ENCODE results near the gene TEX264.

Gene TEX264

DNA sequence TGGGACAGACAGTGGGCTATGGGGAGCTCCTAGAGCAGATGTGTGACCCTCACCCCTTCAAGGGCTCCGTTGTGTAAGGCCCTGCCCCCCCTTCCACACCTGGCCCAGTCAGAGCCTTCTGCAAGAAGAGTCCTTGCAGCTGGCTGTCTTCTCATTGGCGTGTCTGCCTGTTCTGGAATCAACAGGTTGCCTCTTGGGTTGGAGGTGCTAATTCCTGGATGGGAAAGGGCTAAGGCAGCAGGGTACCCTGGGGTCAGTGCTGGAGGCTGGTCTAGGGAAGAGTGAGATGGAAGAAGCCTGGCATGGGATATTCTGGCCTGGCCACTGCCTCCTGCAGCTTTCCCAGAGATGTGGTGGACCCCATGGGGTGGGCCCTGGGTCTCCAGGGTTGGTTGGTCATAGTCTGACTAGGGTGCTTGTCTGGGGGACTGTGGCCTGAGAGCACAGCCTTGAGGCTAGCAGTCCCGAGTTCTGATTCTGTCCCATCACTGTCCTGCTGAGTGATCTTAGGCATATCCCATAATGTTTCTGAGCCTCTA is 5.1 kb downstream of the TEX264 start:
- Histone ChIP-seq H3K27ac (ENCODE audit: low read depth, low read length) (no peak overlapping the region), H3K9me3 (ENCODE audit: insufficient read depth, low read depth, low read length) (no peaks in the 10 kb centered on the region), H3K27me3 (ENCODE audit: insufficient read depth, low read length) (peaks cover 9% of the 10 kb centered on the region; the same call in 1 of the 2 replicates), H3K4me1 (ENCODE audit: insufficient read depth, low read length) (peaks cover 9% of the 10 kb centered on the region), H3K4me3 (ENCODE audit: low read length) (no peak overlapping the region), H3K9ac (ENCODE audit: low read depth, low read length) (no peak overlapping the region), H3K36me3 (ENCODE audit: insufficient read depth, low read length) (no peaks in the 10 kb centered on the region)
- WGBS = 90% methylated on average over 3 of the region's 3 CpGs

DNA sequence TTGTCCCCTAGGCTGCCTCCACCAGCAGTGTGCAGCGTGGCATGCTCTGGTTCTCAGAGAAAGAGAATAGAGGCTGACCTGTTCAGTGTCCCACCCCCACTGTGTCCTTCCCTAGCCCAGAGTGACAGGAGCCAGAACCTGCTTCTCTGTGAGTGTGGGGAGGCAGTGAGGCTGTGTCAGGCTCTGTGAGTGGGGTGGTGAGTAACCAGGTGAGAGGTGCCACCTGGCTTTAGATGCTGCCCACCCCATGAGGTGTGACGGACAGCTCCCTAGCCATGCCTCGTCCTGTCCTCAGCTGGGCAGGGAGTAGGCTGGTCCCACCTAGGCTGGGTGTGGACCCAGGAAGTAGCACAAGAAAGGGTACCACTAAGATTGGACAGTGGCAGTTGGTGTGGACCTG is 6.3 kb downstream of the TEX264 start:
- WGBS = 92% methylated on average over 3 of the region's 3 CpGs
- Histone ChIP-seq H3K9me3 (ENCODE audit: insufficient read depth, low read depth, low read length) (no peaks in the 10 kb centered on the region), H3K27ac (ENCODE audit: low read depth, low read length) (no peak overlapping the region), H3K4me3 (ENCODE audit: low read length) (no peak overlapping the region), H3K9ac (ENCODE audit: low read depth, low read length) (no peak overlapping the region), H3K27me3 (ENCODE audit: insufficient read depth, low read length) (peaks cover 4% of the 10 kb centered on the region; the same call in 1 of the 2 replicates), H3K4me1 (ENCODE audit: insufficient read depth, low read length) (peaks cover 8% of the 10 kb centered on the region), H3K36me3 (ENCODE audit: insufficient read depth, low read length) (no peaks in the 10 kb centered on the region)

DNA sequence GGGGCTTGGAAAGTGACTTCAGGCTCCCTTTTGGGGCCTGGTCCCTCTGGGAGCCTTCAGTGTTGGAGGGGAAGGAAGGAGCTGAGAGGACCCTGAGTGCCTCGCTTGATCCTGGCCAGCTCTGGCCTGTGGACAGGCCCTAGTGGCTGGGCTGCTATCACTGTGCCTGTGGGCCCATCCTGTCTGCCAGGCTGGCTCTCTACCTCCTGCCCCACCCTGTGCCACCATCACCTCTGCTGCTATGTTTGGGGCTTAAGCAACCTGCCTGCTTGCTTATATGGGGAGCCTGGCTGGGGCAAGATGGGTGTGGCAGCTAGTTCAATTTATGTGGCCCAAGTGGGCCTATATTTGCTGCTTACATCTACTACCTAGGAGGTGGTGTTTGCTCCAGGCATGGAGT is 7.1 kb downstream of the TEX264 start:
- H3K9ac ChIP-seq (ENCODE audit: low read depth, low read length) = no peak overlapping the region
- no peaks in the 10 kb centered on the region for H3K27me3 ChIP-seq (ENCODE audit: insufficient read depth, low read length)
- H3K27ac ChIP-seq (ENCODE audit: low read depth, low read length) = no peak overlapping the region
- H3K4me3 ChIP-seq (ENCODE audit: low read length) = no peak overlapping the region
- no peaks in the 10 kb centered on the region for H3K36me3 ChIP-seq (ENCODE audit: insufficient read depth, low read length)
- H3K9me3 ChIP-seq (ENCODE audit: insufficient read depth, low read depth, low read length) = no peaks in the 10 kb centered on the region
- 96% methylated on average over 1 of the region's 1 CpG for WGBS
- peaks cover 7% of the 10 kb centered on the region for H3K4me1 ChIP-seq (ENCODE audit: insufficient read depth, low read length)

DNA sequence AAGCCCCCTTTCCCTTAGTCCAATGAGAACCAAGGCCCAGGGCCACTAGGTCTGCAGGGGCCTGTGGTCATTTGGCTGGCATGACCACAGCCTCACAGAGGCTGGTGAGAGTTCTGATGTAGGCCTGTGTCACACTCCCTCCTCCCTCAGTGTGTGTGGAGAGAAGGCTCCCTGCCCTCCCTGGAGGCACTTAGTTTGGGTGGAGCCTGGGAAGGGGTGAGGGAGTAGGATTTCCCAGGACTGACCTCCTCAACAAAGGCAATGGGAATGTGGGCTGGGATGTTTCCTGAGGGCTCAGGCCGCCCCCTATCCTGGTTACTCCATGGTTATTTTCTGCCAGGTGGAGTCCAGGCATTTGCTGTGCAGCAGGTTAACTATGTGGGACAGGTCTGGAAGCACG is 7.6 kb downstream of the TEX264 start:
- no peaks in the 10 kb centered on the region for H3K36me3 ChIP-seq (ENCODE audit: insufficient read depth, low read length)
- no peaks in the 10 kb centered on the region for H3K9me3 ChIP-seq (ENCODE audit: insufficient read depth, low read depth, low read length)
- H3K4me3 ChIP-seq (ENCODE audit: low read length) = no peak overlapping the region
- no peak overlapping the region for H3K9ac ChIP-seq (ENCODE audit: low read depth, low read length)
- no peak overlapping the region for H3K27ac ChIP-seq (ENCODE audit: low read depth, low read length)
- 79% methylated on average over 2 of the region's 2 CpGs for WGBS
- H3K4me1 ChIP-seq (ENCODE audit: insufficient read depth, low read length) = peaks cover 4% of the 10 kb centered on the region
- H3K27me3 ChIP-seq (ENCODE audit: insufficient read depth, low read length) = no peaks in the 10 kb centered on the region

DNA sequence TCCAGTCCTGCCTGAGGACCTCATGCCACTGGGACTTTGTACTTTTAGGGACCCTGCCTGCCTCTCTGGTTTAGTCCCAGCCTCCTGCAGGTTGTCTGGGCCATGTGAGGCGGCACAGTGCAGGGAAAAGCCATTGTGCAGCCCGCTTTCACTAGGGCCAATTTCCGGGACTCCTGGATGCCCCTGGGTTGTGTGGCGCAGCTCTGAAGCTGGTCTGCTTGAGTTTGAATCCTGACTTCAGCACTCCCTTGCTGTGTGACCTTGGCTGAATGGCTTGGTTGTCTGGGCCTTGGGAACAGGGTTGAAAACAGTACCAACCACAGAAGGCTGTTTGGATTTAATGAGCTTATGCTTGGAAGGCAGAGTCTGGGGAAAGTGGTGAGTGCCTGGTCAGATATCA is 8.3 kb downstream of the TEX264 start:
- Histone ChIP-seq H3K9ac (ENCODE audit: low read depth, low read length) (no peak overlapping the region), H3K9me3 (ENCODE audit: insufficient read depth, low read depth, low read length) (no peaks in the 10 kb centered on the region), H3K27ac (ENCODE audit: low read depth, low read length) (no peak overlapping the region), H3K27me3 (ENCODE audit: insufficient read depth, low read length) (no peaks in the 10 kb centered on the region), H3K36me3 (ENCODE audit: insufficient read depth, low read length) (no peaks in the 10 kb centered on the region), H3K4me1 (ENCODE audit: insufficient read depth, low read length) (peaks cover 4% of the 10 kb centered on the region), H3K4me3 (ENCODE audit: low read length) (no peak overlapping the region)
- WGBS = 90% methylated on average over 4 of the region's 4 CpGs

DNA sequence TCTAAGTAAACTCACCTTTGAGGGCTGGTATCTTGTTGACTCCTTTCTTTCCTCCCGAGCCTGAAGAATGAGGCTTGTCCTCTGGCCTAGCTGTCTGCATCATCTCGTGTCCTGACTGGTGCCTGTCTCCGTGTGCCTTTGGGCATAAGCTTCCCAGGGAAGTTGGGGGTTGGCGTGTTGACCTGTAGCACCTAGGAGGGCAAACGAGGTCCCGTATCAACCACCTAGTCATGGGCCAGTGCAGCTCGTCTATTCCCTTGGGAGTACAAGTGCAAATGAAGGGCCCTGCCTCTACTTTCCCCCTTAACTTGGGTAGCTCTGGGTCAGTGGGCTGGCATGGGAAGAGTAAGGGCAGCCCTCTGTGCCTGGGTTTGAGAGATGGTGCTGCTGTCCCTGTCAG is 8.7 kb downstream of the TEX264 start:
- Histone ChIP-seq H3K4me3 (ENCODE audit: low read length) (no peak overlapping the region), H3K27me3 (ENCODE audit: insufficient read depth, low read length) (no peaks in the 10 kb centered on the region), H3K9ac (ENCODE audit: low read depth, low read length) (no peak overlapping the region), H3K9me3 (ENCODE audit: insufficient read depth, low read depth, low read length) (no peaks in the 10 kb centered on the region), H3K36me3 (ENCODE audit: insufficient read depth, low read length) (no peaks in the 10 kb centered on the region), H3K4me1 (ENCODE audit: insufficient read depth, low read length) (peaks cover 4% of the 10 kb centered on the region), H3K27ac (ENCODE audit: low read depth, low read length) (no peak overlapping the region)
- WGBS = 90% methylated on average over 7 of the region's 7 CpGs

DNA sequence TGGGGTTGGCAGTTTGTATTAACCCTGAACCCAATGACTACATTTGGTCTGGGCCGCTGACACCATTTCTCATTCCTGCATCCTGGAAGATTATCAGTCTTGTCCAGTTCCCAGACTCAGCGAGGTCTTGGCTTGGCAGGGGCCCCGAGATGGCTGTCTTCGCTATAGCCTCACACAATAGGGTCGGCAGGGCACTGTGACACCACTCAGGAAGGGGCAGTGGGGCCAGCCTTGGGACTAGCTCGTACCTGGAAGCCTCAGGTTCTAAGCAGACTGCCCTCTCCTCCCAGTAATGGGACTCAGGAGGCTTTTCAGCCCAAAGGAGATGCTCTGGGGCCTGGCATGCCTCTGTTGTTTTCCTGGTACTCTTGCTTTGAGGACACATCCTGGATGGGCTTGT is 9.1 kb downstream of the TEX264 start:
- 91% methylated on average over 6 of the region's 6 CpGs for WGBS
- H3K4me3 ChIP-seq (ENCODE audit: low read length) = no peak overlapping the region
- H3K9me3 ChIP-seq (ENCODE audit: insufficient read depth, low read depth, low read length) = no peaks in the 10 kb centered on the region
- no peaks in the 10 kb centered on the region for H3K27me3 ChIP-seq (ENCODE audit: insufficient read depth, low read length)
- H3K27ac ChIP-seq (ENCODE audit: low read depth, low read length) = no peak overlapping the region
- peaks cover 4% of the 10 kb centered on the region for H3K4me1 ChIP-seq (ENCODE audit: insufficient read depth, low read length)
- H3K9ac ChIP-seq (ENCODE audit: low read depth, low read length) = no peak overlapping the region
- no peaks in the 10 kb centered on the region for H3K36me3 ChIP-seq (ENCODE audit: insufficient read depth, low read length)

DNA sequence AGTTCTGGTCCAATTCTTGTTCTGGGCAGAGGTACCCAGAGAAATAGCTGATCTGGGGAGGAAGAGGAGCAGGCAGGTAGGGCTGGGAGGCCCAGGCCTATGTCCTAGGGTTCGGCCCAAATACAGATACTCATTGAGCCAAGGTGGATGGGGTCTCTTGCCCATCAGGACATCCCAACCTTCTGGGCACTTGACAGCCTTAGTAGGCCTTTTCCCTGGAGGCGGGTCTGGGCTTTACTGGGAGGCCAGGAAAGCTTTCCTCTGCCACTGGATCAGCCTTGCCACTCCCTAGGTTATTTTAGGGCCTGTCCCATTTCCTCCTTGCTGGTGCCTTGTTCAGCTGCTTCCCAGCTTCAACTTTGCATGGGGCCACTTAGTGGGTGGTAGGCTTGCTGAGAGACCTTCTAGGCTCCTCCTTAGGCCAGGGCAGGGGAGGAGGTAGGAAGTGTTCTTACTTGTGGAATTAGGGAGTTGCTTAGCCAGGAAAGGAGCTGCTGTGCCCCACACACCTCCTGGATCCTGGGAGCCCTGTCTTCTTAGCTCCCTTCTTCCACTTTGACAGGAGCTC is 9.7 kb downstream of the TEX264 start:
- no peaks in the 10 kb centered on the region for H3K36me3 ChIP-seq (ENCODE audit: insufficient read depth, low read length)
- H3K9ac ChIP-seq (ENCODE audit: low read depth, low read length) = no peak overlapping the region
- H3K4me3 ChIP-seq (ENCODE audit: low read length) = no peak overlapping the region
- 86% methylated on average over 2 of the region's 2 CpGs for WGBS
- no peak overlapping the region for H3K27ac ChIP-seq (ENCODE audit: low read depth, low read length)
- H3K4me1 ChIP-seq (ENCODE audit: insufficient read depth, low read length) = peaks cover 4% of the 10 kb centered on the region
- no peaks in the 10 kb centered on the region for H3K9me3 ChIP-seq (ENCODE audit: insufficient read depth, low read depth, low read length)
- H3K27me3 ChIP-seq (ENCODE audit: insufficient read depth, low read length) = no peaks in the 10 kb centered on the region

DNA sequence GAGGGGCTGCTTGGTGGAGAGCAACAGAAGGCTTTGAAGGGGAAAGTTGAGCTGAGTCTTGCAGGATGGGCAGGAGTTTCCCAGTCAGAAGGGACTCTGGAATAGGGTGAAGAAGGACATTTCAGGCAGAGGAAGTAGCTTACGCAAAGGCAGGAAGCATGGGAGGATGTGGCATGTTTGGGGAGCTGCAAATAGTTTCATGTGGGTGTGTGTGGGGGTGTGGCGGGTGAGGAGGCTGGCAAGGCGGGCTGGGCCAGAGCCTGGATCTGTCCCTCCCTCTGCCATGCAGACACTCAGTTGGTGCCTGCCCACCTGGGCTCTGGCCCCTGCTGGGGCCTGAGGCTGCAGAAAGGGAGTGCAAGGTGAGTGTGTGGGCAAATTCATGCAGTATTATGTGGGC is 10.4 kb downstream of the TEX264 start:
- Histone ChIP-seq H3K9me3 (ENCODE audit: insufficient read depth, low read depth, low read length) (no peaks in the 10 kb centered on the region), H3K36me3 (ENCODE audit: insufficient read depth, low read length) (no peaks in the 10 kb centered on the region), H3K4me3 (ENCODE audit: low read length) (no peak overlapping the region), H3K27ac (ENCODE audit: low read depth, low read length) (no peak overlapping the region), H3K9ac (ENCODE audit: low read depth, low read length) (no peak overlapping the region), H3K27me3 (ENCODE audit: insufficient read depth, low read length) (no peaks in the 10 kb centered on the region), H3K4me1 (ENCODE audit: insufficient read depth, low read length) (peaks cover 4% of the 10 kb centered on the region)
- 90% methylated on average over 3 of the region's 3 CpGs for WGBS

DNA sequence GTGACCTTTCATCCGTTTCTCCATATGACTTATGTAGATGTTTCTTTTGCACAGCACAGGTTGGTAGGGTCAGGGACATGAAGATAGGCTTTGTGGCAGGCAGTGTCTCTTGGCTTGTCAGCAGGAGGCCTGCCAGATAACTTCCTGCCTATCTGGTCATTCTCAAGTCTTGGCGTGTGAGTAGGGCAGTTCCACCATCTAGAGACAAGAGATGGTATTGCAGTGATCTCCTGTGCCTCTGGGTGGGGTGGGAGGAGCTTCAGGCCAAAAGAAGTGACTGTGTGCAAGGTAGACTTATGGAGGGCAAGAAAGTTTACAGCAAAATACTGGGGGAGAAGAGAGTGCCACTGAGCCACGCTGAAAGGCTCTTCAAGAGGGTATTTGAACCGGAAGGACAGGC is 11.0 kb downstream of the TEX264 start:
- peaks cover 4% of the 10 kb centered on the region for H3K4me1 ChIP-seq (ENCODE audit: insufficient read depth, low read length)
- no peak overlapping the region for H3K9ac ChIP-seq (ENCODE audit: low read depth, low read length)
- H3K9me3 ChIP-seq (ENCODE audit: insufficient read depth, low read depth, low read length) = no peaks in the 10 kb centered on the region
- H3K4me3 ChIP-seq (ENCODE audit: low read length) = no peak overlapping the region
- H3K36me3 ChIP-seq (ENCODE audit: insufficient read depth, low read length) = no peaks in the 10 kb centered on the region
- H3K27me3 ChIP-seq (ENCODE audit: insufficient read depth, low read length) = no peaks in the 10 kb centered on the region
- 18% methylated on average over 4 of the region's 4 CpGs for WGBS
- no peak overlapping the region for H3K27ac ChIP-seq (ENCODE audit: low read depth, low read length)

DNA sequence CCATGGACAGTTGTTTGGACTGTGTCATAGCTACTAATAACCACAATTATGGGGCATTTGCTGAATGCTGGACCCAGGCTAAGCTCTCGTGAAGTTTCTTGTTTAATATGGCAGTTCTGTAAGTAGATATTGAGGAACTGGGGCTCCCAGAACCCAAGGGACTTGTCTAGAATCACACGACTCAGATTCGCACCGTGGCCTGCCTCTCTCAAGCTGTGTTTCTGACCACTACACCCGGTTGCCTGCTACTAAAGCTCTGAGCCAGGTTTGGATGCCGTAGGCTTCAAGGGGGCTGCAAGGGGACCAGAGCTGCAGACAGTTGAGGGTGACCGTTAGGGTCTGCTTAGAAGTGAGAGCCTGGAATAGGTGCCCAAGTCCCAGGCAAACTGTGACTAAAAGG is 11.5 kb downstream of the TEX264 start:
- no peaks in the 10 kb centered on the region for H3K27me3 ChIP-seq (ENCODE audit: insufficient read depth, low read length)
- H3K36me3 ChIP-seq (ENCODE audit: insufficient read depth, low read length) = no peaks in the 10 kb centered on the region
- H3K9me3 ChIP-seq (ENCODE audit: insufficient read depth, low read depth, low read length) = no peaks in the 10 kb centered on the region
- 83% methylated on average over 7 of the region's 7 CpGs for WGBS
- H3K9ac ChIP-seq (ENCODE audit: low read depth, low read length) = no peak overlapping the region
- H3K27ac ChIP-seq (ENCODE audit: low read depth, low read length) = no peak overlapping the region
- H3K4me1 ChIP-seq (ENCODE audit: insufficient read depth, low read length) = peaks cover 4% of the 10 kb centered on the region
- H3K4me3 ChIP-seq (ENCODE audit: low read length) = no peak overlapping the region

DNA sequence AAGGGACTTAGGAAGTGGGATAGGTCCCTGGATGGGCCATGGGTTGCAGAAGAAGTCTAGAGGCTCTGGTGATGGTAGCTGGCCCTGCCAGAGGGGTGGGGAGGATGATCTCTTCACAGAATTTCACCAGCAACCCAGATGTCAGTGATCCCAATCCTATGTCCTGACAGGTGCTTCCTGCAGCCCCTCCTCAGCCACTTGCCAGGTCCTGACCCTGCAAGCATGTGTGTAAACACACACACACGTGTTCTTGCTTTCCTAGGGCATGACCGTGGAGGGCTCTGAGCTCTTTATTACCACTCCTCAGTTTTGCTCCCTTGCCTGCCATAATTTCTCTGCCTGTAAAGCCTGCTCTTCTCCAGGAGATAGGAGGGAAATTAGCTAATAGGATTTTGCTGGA is 12.5 kb downstream of the TEX264 start:
- H3K4me3 ChIP-seq (ENCODE audit: low read length) = no peak overlapping the region
- no peaks in the 10 kb centered on the region for H3K27me3 ChIP-seq (ENCODE audit: insufficient read depth, low read length)
- H3K27ac ChIP-seq (ENCODE audit: low read depth, low read length) = no peak overlapping the region
- no peaks in the 10 kb centered on the region for H3K36me3 ChIP-seq (ENCODE audit: insufficient read depth, low read length)
- 88% methylated on average over 2 of the region's 2 CpGs for WGBS
- peaks cover 4% of the 10 kb centered on the region for H3K4me1 ChIP-seq (ENCODE audit: insufficient read depth, low read length)
- H3K9ac ChIP-seq (ENCODE audit: low read depth, low read length) = no peak overlapping the region
- H3K9me3 ChIP-seq (ENCODE audit: insufficient read depth, low read depth, low read length) = no peaks in the 10 kb centered on the region
